ENCODE results near the gene CACNG7. TPM values are rescaled to one million over a fixed set of nuclear protein-coding genes. Genes with fewer than 3 reads are reported as not detected.
"Not testable (repeated sequence)": the region's sequence is repeated elsewhere in the genome, so short reads cannot be mapped to it uniquely, and the experiment has no call there.

Gene CACNG7
- total RNA-seq, 4 donors from 2014 or later, result not detected

DNA sequence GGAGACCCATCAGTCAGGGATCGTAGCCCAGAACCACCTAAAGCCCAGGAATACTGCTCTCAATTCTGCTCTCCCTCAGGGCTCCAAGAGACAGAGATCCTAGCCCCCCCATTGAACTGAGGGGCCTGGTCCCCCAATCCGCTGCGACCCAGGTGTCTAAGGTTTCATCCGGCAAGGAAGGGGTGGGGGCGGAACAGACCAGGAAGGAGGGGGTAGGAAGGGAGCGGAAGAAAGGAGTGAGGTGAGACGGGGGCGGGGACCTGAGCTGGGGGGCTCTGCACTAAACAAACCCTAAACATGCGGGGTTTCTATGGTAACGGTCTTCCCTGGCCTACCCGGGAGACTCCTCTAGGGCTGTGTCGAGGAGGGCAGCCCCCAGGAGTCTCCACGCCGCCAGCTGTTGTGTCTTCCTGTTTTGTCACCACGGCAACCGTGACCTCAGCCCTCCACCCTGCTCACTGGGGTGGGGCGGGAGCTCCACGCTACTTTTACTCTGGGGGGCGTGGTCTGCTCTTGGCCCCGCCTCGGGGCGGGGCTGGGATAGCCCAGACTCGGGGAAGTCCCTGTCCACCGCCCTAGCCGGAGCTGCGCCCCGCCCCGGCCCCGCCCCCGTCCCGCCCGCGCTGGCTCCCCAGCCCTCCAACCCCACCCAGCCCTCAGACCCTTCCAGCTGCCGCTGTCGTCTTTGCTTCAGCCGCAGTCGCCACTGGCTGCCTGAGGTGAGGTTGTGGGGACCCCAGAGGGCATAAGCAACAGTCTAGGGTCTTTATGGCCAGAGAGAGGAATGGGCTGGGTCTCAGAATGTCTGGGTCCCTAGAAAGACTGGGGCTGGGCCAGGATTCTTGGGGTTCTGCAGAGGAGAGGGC is 41.6 kb upstream of the CACNG7 start, which contains the start of gene MYADM:
Gene MYADM, plus strand, starts transcription at position 659 of the 866 bp plus-strand sequence. CDS start 5,647 bp downstream, outside the sequence.
- Histone ChIP-seq H3K27me3 (peaks cover 0 to 4% (median 0%) of the 10 kb centered on the region in 4 donors), H3K4me3 (peak within 1 kb of the TSS; percentile 56 to 84 (median 77)), H3K27ac (peak within 1 kb of the TSS; percentile 84 to 96 (median 93)), H3K4me1 (peaks cover 33 to 80% (median 36%) of the 10 kb centered on the region in 3 donors), H3K9me3 (no peaks in the 10 kb centered on the region), H3K36me3 (peaks cover 0 to 3% (median 0%) of the 10 kb centered on the region in 3 donors)
- peak in 2 of 4 donors; percentile 57 to 75 for TF ChIP-seq POLR2A (IDR thresholded peaks at IDR 0.05)
- TF ChIP-seq, protein P1, sequence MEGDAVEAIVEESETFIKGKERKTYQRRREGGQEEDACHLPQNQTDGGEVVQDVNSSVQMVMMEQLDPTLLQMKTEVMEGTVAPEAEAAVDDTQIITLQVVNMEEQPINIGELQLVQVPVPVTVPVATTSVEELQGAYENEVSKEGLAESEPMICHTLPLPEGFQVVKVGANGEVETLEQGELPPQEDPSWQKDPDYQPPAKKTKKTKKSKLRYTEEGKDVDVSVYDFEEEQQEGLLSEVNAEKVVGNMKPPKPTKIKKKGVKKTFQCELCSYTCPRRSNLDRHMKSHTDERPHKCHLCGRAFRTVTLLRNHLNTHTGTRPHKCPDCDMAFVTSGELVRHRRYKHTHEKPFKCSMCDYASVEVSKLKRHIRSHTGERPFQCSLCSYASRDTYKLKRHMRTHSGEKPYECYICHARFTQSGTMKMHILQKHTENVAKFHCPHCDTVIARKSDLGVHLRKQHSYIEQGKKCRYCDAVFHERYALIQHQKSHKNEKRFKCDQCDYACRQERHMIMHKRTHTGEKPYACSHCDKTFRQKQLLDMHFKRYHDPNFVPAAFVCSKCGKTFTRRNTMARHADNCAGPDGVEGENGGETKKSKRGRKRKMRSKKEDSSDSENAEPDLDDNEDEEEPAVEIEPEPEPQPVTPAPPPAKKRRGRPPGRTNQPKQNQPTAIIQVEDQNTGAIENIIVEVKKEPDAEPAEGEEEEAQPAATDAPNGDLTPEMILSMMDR (IDR thresholded peaks at IDR 0.05), result no peak
- 0 to 4% methylated on average over 9 of the region's 37 CpGs for WGBS, 2 donors
- intact Hi-C loops (cut with DNase I), result no loop called here
- DNase-seq, result peak; percentile 91

DNA sequence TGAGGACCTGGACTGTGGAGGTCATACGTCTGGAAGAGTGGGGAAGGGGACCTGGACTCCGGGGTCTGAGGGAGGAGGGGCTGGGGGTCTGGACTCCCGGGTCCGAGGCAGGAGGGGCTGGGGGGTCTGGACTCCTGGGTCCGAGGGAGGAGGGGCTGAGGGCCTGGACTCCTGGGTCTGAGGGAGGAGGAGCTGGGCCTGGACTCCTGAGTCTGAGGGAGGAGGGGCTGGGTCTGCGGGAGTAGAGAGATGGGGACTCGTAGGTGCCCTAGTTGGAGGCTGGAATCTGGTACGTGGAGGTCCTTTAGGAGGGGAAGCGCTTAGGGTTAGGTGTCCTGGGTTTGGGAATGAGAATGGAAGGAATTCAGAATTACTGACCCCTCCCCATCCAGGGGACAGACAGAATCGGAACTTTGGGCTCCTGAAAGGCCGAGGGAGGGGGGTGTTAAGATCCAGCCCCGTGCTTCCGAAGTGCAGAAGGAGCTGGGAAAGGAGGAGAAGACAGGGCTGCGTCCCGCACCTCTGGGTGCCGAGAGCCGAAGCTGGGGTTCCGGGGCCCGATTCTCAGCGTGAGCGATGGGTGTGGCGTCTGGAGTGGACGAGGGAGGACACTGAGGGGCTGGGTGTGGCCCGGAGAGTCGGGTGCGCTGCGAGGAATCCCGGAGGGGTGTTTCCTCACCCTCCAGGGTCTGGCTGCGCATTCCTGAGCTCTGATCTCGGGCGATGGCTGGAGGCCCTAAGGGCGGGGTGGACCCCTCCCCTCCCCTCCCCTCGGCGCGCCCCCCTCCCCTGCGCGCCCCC is 40.8 kb upstream of the CACNG7 start:
- H3K4me3 ChIP-seq, result peak overlapping the region; percentile 56 to 84 (median 77)
- peaks cover 33 to 83% (median 36%) of the 10 kb centered on the region in 3 donors for H3K4me1 ChIP-seq
- TF ChIP-seq POLR2A (IDR thresholded peaks at IDR 0.05), result no peak
- TF ChIP-seq, protein P1 (IDR thresholded peaks at IDR 0.05), result no peak
- no peak for DNase-seq
- H3K9me3 ChIP-seq, result no peaks in the 10 kb centered on the region
- intact Hi-C loops (cut with DNase I), result no loop called here
- H3K27ac ChIP-seq, result peak overlapping the region; percentile 84 to 96 (median 93)
- H3K36me3 ChIP-seq, result peaks cover 0 to 11% (median 0%) of the 10 kb centered on the region in 3 donors
- 0 to 1% methylated on average over 15 to 23 of the region's 37 CpGs for WGBS, 2 donors
- peaks cover 0 to 4% (median 0%) of the 10 kb centered on the region in 4 donors for H3K27me3 ChIP-seq

DNA sequence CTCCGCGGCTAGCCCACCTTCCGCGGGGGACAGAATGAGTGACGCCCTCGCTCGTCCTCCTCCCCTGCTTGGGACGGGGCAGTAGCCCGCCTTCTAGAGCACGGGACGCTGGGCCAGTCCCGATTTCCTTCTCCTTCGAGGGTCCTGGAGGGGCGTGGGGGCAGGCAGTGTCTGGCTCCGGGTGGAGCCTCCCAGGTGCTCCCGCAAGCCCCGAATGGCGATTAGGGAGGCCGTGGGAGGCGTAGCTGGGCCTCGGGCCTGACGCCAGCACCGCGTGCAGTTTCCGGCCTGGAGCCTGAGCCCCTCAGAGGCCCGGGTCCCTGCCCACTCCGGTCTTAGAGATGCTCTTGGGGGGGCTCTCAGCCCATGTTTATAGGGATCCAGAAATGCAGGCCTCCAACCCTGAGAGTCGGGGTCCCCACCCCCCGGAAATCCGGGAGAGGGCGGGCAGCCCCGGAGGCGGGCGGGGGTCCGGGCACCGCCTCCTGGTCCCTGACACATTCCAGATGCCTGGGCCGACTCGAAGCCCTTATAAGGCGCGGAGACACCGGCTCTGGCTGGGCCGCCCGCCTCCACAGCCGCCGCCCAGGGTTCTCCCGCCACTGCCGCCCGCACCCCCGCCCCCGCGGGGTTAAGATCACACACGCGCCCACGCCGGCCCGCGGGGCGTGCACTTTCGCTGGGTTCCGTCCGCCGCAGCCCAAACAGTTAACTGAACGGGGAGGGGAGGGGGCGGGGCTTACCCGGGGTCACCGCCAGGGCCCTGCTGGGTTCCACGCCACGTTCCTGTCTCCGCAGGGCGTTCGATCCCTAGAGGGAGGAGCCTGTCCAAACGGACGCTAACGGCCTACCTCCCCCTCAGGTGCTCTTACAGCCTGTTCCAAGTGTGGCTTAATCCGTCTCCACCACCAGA is 39.9 kb upstream of the CACNG7 start:
- WGBS, 2 donors, result 0% methylated on average over 3 to 8 of the region's 75 CpGs
- DNase-seq, result no peak
- Histone ChIP-seq H3K9me3 (no peaks in the 10 kb centered on the region), H3K36me3 (peaks cover 6 to 20% (median 8%) of the 10 kb centered on the region in 3 donors), H3K27me3 (peaks cover 0 to 4% (median 0%) of the 10 kb centered on the region in 4 donors), H3K4me3 (peak overlapping the region; percentile 56 to 84 (median 77)), H3K4me1 (peaks cover 33 to 91% (median 36%) of the 10 kb centered on the region in 3 donors), H3K27ac (peak overlapping the region; percentile 84 to 96 (median 93))
- peak in 2 of 4 donors; percentile 45 to 82 for TF ChIP-seq POLR2A (IDR thresholded peaks at IDR 0.05)
- TF ChIP-seq, protein P1 (IDR thresholded peaks at IDR 0.05), result peak in 5 of 6 experiments; percentile 26 to 52 (median 44)
- intact Hi-C loops (cut with DNase I), result no loop called here

DNA sequence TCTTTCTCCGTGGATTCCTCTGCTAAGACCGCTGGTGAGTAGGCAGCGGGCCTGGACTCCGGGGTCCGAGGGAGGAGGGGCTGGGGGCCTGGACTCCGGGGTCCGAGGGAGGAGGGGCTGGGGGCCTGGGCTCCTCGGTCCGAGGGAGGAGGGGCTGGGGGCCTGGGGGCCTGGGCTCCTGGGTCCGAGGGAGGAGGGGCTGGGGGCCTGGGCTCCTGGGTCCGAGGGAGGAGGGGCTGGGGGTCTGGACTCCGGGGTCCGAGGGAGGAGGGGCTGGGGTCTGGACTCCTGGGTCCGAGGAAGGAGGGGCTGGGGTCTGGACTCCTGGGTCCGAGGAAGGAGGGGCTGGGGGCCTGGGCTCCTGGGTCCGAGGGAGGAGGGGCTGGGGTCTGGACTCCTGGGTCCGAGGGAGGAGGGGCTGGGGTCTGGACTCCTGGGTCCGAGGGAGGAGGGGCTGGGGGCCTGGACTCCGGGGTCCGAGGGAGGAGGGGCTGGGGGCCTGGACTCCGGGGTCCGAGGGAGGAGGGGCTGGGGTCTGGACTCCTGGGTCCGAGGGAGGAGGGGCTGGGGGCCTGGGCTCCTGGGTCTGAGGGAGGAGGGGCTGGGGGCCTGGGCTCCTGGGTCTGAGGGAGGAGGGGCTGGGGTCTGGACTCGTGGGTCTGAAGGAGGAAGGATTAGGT is 39.1 kb upstream of the CACNG7 start:
- Histone ChIP-seq H3K27ac (peak overlapping the region; percentile 84 to 96 (median 93)), H3K4me1 (peaks cover 33 to 93% (median 36%) of the 10 kb centered on the region in 3 donors), H3K4me3 (peak overlapping the region; percentile 56 to 84 (median 77)), H3K36me3 (peaks cover 8 to 28% (median 9%) of the 10 kb centered on the region in 3 donors)
- WGBS, 2 donors, result no CpG with 5 or more reads among the region's 24 CpGs
- H3K27me3 ChIP-seq; DNase-seq; H3K9me3 ChIP-seq; intact Hi-C loops (cut with DNase I): not testable (repeated sequence)
- TF ChIP-seq, protein P1 (IDR thresholded peaks at IDR 0.05), result peak in 1 of 6 experiments; percentile 3

All from esophagus squamous epithelium (tissue), 5 donors.